ENCODE results near the gene ZSCAN4.

Gene ZSCAN4

DNA sequence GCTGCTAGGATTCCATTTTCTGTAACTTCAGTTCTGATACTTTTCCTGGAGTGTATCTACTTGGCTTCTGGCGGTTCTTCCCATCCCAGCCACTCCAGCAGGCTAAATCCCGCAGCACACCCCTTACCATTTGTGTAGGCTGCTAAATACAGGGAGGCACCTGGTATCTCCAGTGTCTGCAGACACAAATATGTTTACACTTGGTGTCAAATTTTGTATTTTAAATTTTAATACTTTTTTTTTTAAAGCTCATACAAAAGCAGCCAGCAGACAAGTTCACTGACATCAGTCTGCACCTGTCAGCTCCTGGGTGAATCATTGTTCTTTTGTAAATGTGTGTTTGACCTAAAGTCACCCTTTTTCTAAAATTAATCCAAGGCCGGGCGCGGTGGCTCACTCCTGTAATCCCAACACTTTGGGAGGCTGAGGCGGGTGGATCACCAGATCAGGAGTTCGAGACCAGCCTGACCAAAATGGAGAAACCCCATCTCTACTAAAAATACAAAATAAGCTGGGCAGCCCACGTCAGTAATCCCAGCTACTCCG lies 3.4 kb upstream of the ZSCAN4 start:
- no peak overlapping the region for H4K5ac ChIP-seq (ENCODE audit: low read length)
- H3K23ac ChIP-seq (ENCODE audit: low read length) = no peak overlapping the region
- H2BK120ac ChIP-seq (ENCODE audit: low read depth, low read length) = no peak overlapping the region
- H3K79me1 ChIP-seq (ENCODE audit: low read length) = no peaks in the 10 kb centered on the region
- no peaks in the 10 kb centered on the region for H3K79me2 ChIP-seq (ENCODE audit: control insufficient read depth, insufficient read depth, low read length)
- no peak for DNase-seq
- no peak overlapping the region for H2AK5ac ChIP-seq (ENCODE audit: low read length)
- no peaks in the 10 kb centered on the region for H3K36me3 ChIP-seq (ENCODE audit: control insufficient read depth, insufficient read depth, low read length)
- H3K9ac ChIP-seq (ENCODE audit: low read length) = no peak overlapping the region
- no peak overlapping the region for H2BK5ac ChIP-seq (ENCODE audit: low read length)
- no peak overlapping the region for H3K18ac ChIP-seq (ENCODE audit: low read length)
- no peak overlapping the region for H4K8ac ChIP-seq (ENCODE audit: low read depth, low read length)
- H3K4me1 ChIP-seq (ENCODE audit: control insufficient read depth, low read depth, low read length) = no peaks in the 10 kb centered on the region
- H2BK15ac ChIP-seq (replicated peaks; ENCODE audit: low read depth) = no peak overlapping the region
- H3K4me3 ChIP-seq (ENCODE audit: low read length) = no peak overlapping the region
- H3K4me2 ChIP-seq (ENCODE audit: low read length) = no peak overlapping the region
- WGBS (ENCODE audit: extremely low coverage, insufficient coverage, low lambda C conversion rate) = no CpG with 5 or more reads among the region's 9 CpGs
- H3K27ac ChIP-seq (ENCODE audit: low read depth, low read length) = no peak overlapping the region
- H3K27me3 ChIP-seq (ENCODE audit: insufficient read depth, low read length, poor library complexity) = no peaks in the 10 kb centered on the region
- no peak overlapping the region for H3K56ac ChIP-seq (ENCODE audit: low read length)
- no peak overlapping the region for H3K4ac ChIP-seq (ENCODE audit: low read depth, low read length)

DNA sequence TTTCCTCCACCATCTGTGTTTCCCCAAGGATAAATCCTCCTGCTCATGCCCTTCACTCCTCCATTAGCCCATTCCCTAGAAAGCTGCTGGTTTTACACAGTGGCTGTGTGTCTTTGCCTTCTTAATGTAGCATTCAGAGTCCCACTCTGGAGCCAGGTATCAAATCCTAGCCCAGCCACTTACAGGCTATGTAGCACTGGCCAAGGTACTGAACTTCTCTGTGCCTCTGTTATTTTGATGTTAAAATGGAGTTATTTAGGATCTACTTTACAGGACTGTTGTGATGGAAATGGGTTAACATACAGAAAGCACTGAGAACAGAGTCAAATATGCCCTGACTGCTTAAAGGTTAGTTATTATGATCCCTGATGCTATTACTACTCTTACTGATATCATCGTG lies 1.5 kb upstream of the ZSCAN4 start:
- H3K79me1 ChIP-seq (ENCODE audit: low read length) = no peaks in the 10 kb centered on the region

DNA sequence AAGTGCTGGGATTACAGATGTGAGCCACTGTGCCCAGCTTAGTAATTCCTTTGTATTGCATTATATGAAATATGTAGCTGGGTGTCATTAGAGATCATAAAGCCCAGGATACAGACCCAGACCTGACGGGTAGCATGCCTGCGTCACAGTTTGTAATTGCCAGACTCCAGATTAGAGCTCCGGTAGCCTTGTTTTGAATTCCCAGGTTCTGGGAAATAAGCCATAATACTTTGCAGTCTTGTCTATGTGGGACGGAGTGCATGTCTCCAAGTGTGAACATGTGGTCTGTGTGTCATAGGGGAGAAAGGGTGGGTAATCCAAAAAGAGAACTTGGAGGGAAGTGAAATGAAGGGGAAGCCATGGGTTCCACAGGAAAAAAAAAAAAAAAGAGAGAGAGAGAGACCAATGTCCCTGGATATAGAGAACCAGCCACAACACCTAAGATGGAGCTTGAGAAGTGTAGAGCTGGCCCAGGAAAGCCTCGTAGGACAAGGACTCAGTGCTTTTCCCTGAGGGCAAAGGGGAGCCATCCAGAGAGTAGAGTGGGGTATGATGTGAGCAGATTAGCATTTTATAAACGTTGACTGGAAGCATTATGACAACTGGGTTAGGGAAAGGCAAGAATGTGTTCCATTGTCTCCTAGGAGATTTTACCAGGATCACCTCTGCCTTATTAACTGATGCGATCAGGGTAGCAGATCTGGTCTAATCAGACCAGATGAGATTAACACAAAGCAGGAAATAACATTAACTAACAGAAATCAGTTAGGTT lies 2.6 kb downstream of the ZSCAN4 start:
- Histone ChIP-seq H3K4ac (ENCODE audit: low read depth, low read length) (no peak overlapping the region), H4K5ac (ENCODE audit: low read length) (no peak overlapping the region), H3K23ac (ENCODE audit: low read length) (no peak overlapping the region), H3K9ac (ENCODE audit: low read length) (no peak overlapping the region), H3K4me3 (ENCODE audit: low read length) (no peak overlapping the region), H3K4me2 (ENCODE audit: low read length) (no peak overlapping the region), H3K27ac (ENCODE audit: low read depth, low read length) (no peak overlapping the region), H3K4me1 (ENCODE audit: control insufficient read depth, low read depth, low read length) (no peaks in the 10 kb centered on the region), H4K8ac (ENCODE audit: low read depth, low read length) (no peak overlapping the region), H2BK5ac (ENCODE audit: low read length) (no peak overlapping the region), H2BK15ac (replicated peaks; ENCODE audit: low read depth) (no peak overlapping the region), H3K18ac (ENCODE audit: low read length) (no peak overlapping the region), H2BK120ac (ENCODE audit: low read depth, low read length) (no peak overlapping the region), H3K27me3 (ENCODE audit: insufficient read depth, low read length, poor library complexity) (no peaks in the 10 kb centered on the region), H3K79me1 (ENCODE audit: low read length) (no peaks in the 10 kb centered on the region), H3K79me2 (ENCODE audit: control insufficient read depth, insufficient read depth, low read length) (no peaks in the 10 kb centered on the region), H2AK5ac (ENCODE audit: low read length) (no peak overlapping the region), H3K56ac (ENCODE audit: low read length) (no peak overlapping the region), H3K36me3 (ENCODE audit: control insufficient read depth, insufficient read depth, low read length) (no peaks in the 10 kb centered on the region)
- peak; percentile 44 for DNase-seq
- no CpG with 5 or more reads among the region's 7 CpGs for WGBS (ENCODE audit: extremely low coverage, insufficient coverage, low lambda C conversion rate)

More for the DNA sequence above, 1.5 kb upstream of the ZSCAN4 start:
- no peak overlapping the region for H3K27ac ChIP-seq (ENCODE audit: low read depth, low read length)
- H2AK5ac ChIP-seq (ENCODE audit: low read length) = no peak overlapping the region
- no peak overlapping the region for H3K23ac ChIP-seq (ENCODE audit: low read length)
- WGBS (ENCODE audit: extremely low coverage, insufficient coverage, low lambda C conversion rate) = no CpG with 5 or more reads among the region's 1 CpG
- no peak overlapping the region for H3K9ac ChIP-seq (ENCODE audit: low read length)
- H3K4me3 ChIP-seq (ENCODE audit: low read length) = no peak overlapping the region
- no peak overlapping the region for H4K5ac ChIP-seq (ENCODE audit: low read length)
- H3K18ac ChIP-seq (ENCODE audit: low read length) = no peak overlapping the region
- H3K4me1 ChIP-seq (ENCODE audit: control insufficient read depth, low read depth, low read length) = no peaks in the 10 kb centered on the region
- H3K36me3 ChIP-seq (ENCODE audit: control insufficient read depth, insufficient read depth, low read length) = no peaks in the 10 kb centered on the region
- no peaks in the 10 kb centered on the region for H3K79me2 ChIP-seq (ENCODE audit: control insufficient read depth, insufficient read depth, low read length)
- H3K27me3 ChIP-seq (ENCODE audit: insufficient read depth, low read length, poor library complexity) = no peaks in the 10 kb centered on the region
- H2BK15ac ChIP-seq (replicated peaks; ENCODE audit: low read depth) = no peak overlapping the region
- no peak overlapping the region for H3K4ac ChIP-seq (ENCODE audit: low read depth, low read length)
- DNase-seq = no peak
- no peak overlapping the region for H3K56ac ChIP-seq (ENCODE audit: low read length)
- no peak overlapping the region for H3K4me2 ChIP-seq (ENCODE audit: low read length)
- no peak overlapping the region for H2BK120ac ChIP-seq (ENCODE audit: low read depth, low read length)
- no peak overlapping the region for H4K8ac ChIP-seq (ENCODE audit: low read depth, low read length)
- H2BK5ac ChIP-seq (ENCODE audit: low read length) = no peak overlapping the region

DNA sequence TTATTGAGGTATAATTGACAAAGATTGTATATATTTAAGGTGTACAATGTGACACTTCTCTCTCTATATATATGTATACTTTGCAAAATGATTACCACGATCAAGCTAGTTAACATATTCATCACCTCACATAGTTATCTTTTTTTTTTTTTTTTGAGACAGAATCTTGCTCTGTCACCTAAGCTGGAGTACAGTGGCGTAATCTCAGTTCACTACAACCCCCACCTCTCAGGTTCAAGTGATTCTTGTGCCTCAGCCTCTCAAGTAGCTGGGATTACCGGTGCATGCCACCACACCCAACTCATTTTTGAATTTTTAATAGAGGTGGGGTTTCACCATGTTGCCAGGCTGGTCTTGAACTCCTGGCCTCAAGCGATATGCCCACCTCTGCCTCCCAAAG lies 3.7 kb downstream of the ZSCAN4 start:
- H3K79me1 ChIP-seq (ENCODE audit: low read length) = no peaks in the 10 kb centered on the region
- H3K18ac ChIP-seq (ENCODE audit: low read length) = no peak overlapping the region
- no peaks in the 10 kb centered on the region for H3K27me3 ChIP-seq (ENCODE audit: insufficient read depth, low read length, poor library complexity)
- H2AK5ac ChIP-seq (ENCODE audit: low read length) = no peak overlapping the region
- no peak overlapping the region for H4K5ac ChIP-seq (ENCODE audit: low read length)
- H3K23ac ChIP-seq (ENCODE audit: low read length) = no peak overlapping the region
- H3K4me3 ChIP-seq (ENCODE audit: low read length) = no peak overlapping the region
- H3K9ac ChIP-seq (ENCODE audit: low read length) = no peak overlapping the region
- H3K79me2 ChIP-seq (ENCODE audit: control insufficient read depth, insufficient read depth, low read length) = no peaks in the 10 kb centered on the region
- no peaks in the 10 kb centered on the region for H3K4me1 ChIP-seq (ENCODE audit: control insufficient read depth, low read depth, low read length)
- no peak overlapping the region for H2BK120ac ChIP-seq (ENCODE audit: low read depth, low read length)
- no peak overlapping the region for H2BK5ac ChIP-seq (ENCODE audit: low read length)
- H2BK15ac ChIP-seq (replicated peaks; ENCODE audit: low read depth) = no peak overlapping the region
- no CpG with 5 or more reads among the region's 4 CpGs for WGBS (ENCODE audit: extremely low coverage, insufficient coverage, low lambda C conversion rate)
- no peaks in the 10 kb centered on the region for H3K36me3 ChIP-seq (ENCODE audit: control insufficient read depth, insufficient read depth, low read length)
- H4K8ac ChIP-seq (ENCODE audit: low read depth, low read length) = no peak overlapping the region
- no peak for DNase-seq
- H3K4me2 ChIP-seq (ENCODE audit: low read length) = no peak overlapping the region
- H3K4ac ChIP-seq (ENCODE audit: low read depth, low read length) = no peak overlapping the region
- no peak overlapping the region for H3K56ac ChIP-seq (ENCODE audit: low read length)
- no peak overlapping the region for H3K27ac ChIP-seq (ENCODE audit: low read depth, low read length)

DNA sequence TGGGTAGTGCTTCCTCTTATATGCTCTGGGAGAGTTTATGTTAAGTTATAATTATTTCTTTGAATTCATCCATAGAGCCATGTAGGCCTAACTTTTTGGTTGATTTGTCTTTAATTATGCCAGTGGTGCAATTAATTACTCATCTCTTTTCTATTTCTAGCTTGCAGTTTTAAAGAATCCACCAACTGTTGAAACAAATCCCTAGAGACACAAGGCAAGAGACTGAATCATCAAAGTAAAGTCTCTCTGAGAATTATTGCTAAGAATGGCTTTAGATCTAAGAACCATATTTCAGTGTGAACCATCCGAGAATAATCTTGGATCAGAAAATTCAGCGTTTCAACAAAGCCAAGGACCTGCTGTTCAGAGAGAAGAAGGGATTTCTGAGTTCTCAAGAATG lies 7.1 kb downstream of the ZSCAN4 start:
- no peak overlapping the region for H2AK5ac ChIP-seq (ENCODE audit: low read length)
- no peak overlapping the region for H3K27ac ChIP-seq (ENCODE audit: low read depth, low read length)
- H3K23ac ChIP-seq (ENCODE audit: low read length) = no peak overlapping the region
- WGBS (ENCODE audit: extremely low coverage, insufficient coverage, low lambda C conversion rate) = no CpG with 5 or more reads among the region's 2 CpGs
- H3K4me1 ChIP-seq (ENCODE audit: control insufficient read depth, low read depth, low read length) = no peaks in the 10 kb centered on the region
- H3K79me2 ChIP-seq (ENCODE audit: control insufficient read depth, insufficient read depth, low read length) = no peaks in the 10 kb centered on the region
- no peak overlapping the region for H2BK15ac ChIP-seq (replicated peaks; ENCODE audit: low read depth)
- no peaks in the 10 kb centered on the region for H3K36me3 ChIP-seq (ENCODE audit: control insufficient read depth, insufficient read depth, low read length)
- H4K8ac ChIP-seq (ENCODE audit: low read depth, low read length) = no peak overlapping the region
- H2BK5ac ChIP-seq (ENCODE audit: low read length) = no peak overlapping the region
- H2BK120ac ChIP-seq (ENCODE audit: low read depth, low read length) = no peak overlapping the region
- DNase-seq = no peak
- H3K4ac ChIP-seq (ENCODE audit: low read depth, low read length) = no peak overlapping the region
- H4K5ac ChIP-seq (ENCODE audit: low read length) = no peak overlapping the region
- H3K27me3 ChIP-seq (ENCODE audit: insufficient read depth, low read length, poor library complexity) = no peaks in the 10 kb centered on the region
- H3K18ac ChIP-seq (ENCODE audit: low read length) = no peak overlapping the region
- no peak overlapping the region for H3K9ac ChIP-seq (ENCODE audit: low read length)
- H3K4me3 ChIP-seq (ENCODE audit: low read length) = no peak overlapping the region
- no peaks in the 10 kb centered on the region for H3K79me1 ChIP-seq (ENCODE audit: low read length)
- H3K56ac ChIP-seq (ENCODE audit: low read length) = no peak overlapping the region
- H3K4me2 ChIP-seq (ENCODE audit: low read length) = no peak overlapping the region
